Subcutaneous abdominal adipose tissue (tissue), 5 donors: ENCODE data around the gene P3H3.

Experiments
- H3K27ac ChIP-seq: one replicate; pipeline ENCODE4 v1.7.0; 2013; ENCODE audit warnings: low read depth, mild to moderate bottlenecking, inconsistent platforms, low read length, moderate library complexity
- H3K27me3 ChIP-seq, 5 donors: one replicate each; pipeline ENCODE4 v1.7.0; 2013; ENCODE audit warnings: low read length in 5 of 5, inconsistent platforms in 1 of 5; ENCODE audit not compliant: control insufficient read depth in 5 of 5, insufficient read depth in 4 of 5
- H3K36me3 ChIP-seq, 5 donors: one replicate each; pipeline ENCODE4 v1.7.0; 2013; ENCODE audit warnings: low read length in 5 of 5; ENCODE audit not compliant: control insufficient read depth in 5 of 5, insufficient read depth in 5 of 5
- H3K4me1 ChIP-seq, 5 donors: one replicate each; pipeline ENCODE4 v1.7.0; 2013; ENCODE audit warnings: low read length in 5 of 5, mild to moderate bottlenecking in 3 of 5, moderate library complexity in 1 of 5; ENCODE audit not compliant: control insufficient read depth in 5 of 5, insufficient read depth in 5 of 5
- H3K4me3 ChIP-seq, 5 donors: one replicate each; pipeline ENCODE4 v1.7.0; 2013; ENCODE audit warnings: low read length in 5 of 5, low read depth in 1 of 5
- H3K9ac ChIP-seq, 5 donors: one replicate each; pipeline ENCODE4 v1.7.0; 2013; ENCODE audit warnings: low read length in 5 of 5, mild to moderate bottlenecking in 4 of 5, moderate library complexity in 3 of 5
- H3K9me3 ChIP-seq, 5 donors: one replicate each; pipeline ENCODE4 v1.7.0; 2013; ENCODE audit warnings: low read length in 5 of 5; ENCODE audit not compliant: control insufficient read depth in 5 of 5
- donor health status: healthy.
- donor health status: healthy.
- donor health status: healthy.
- donor health status: healthy.
- donor health status: healthy.

The P3H3 gene

DNA sequence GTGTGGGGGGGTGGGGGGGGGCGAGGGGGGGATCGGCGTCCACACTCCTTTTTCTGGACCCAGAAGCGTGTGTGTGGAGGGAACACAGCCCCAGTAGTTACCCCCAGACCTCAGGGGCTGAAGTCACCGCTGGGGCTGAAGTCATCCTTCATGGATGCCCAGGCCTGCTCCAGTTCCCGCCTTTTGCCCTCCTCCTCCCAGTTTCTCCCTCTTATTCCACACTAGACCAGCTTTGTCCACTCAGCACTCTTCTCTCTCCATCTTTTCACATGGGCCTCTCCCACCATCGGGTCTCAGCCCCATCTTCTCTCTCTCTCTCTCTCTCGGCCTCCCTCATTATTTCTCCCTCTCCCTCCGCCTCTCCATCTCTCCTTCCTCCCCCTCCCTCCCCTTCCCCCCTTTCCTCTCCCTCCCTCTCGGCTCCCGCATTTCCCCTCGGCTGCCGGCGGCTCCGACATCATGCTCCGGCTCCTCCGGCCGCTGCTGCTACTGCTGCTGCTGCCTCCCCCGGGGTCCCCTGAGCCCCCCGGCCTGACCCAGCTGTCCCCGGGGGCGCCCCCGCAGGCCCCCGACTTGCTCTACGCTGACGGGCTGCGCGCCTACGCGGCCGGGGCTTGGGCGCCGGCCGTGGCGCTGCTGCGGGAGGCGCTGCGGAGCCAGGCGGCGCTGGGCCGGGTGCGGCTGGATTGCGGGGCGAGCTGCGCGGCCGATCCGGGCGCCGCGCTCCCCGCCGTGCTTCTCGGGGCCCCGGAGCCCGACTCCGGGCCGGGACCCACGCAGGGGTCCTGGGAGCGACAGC, at the start of gene P3H3:
Gene P3H3 (plus strand): TSS at position 426 of the 799 bp plus-strand sequence. CDS start 34 bp downstream, at position 460.
- Histone ChIP-seq H3K9ac (peak within 1 kb of the TSS in 4 of 5 donors; percentile 36 to 72 (median 60)), H3K9me3 (no peaks in the 10 kb centered on the region), H3K4me3 (peak within 1 kb of the TSS; percentile 61 to 79 (median 71)), H3K4me1 (peaks cover 0 to 35% (median 21%) of the 10 kb centered on the region in 5 donors), H3K27ac (peak within 1 kb of the TSS; percentile 23), H3K27me3 (peaks cover 32 to 50% (median 45%) of the 10 kb centered on the region in 5 donors), H3K36me3 (peaks cover 0 to 2% (median 0%) of the 10 kb centered on the region in 5 donors)

DNA sequence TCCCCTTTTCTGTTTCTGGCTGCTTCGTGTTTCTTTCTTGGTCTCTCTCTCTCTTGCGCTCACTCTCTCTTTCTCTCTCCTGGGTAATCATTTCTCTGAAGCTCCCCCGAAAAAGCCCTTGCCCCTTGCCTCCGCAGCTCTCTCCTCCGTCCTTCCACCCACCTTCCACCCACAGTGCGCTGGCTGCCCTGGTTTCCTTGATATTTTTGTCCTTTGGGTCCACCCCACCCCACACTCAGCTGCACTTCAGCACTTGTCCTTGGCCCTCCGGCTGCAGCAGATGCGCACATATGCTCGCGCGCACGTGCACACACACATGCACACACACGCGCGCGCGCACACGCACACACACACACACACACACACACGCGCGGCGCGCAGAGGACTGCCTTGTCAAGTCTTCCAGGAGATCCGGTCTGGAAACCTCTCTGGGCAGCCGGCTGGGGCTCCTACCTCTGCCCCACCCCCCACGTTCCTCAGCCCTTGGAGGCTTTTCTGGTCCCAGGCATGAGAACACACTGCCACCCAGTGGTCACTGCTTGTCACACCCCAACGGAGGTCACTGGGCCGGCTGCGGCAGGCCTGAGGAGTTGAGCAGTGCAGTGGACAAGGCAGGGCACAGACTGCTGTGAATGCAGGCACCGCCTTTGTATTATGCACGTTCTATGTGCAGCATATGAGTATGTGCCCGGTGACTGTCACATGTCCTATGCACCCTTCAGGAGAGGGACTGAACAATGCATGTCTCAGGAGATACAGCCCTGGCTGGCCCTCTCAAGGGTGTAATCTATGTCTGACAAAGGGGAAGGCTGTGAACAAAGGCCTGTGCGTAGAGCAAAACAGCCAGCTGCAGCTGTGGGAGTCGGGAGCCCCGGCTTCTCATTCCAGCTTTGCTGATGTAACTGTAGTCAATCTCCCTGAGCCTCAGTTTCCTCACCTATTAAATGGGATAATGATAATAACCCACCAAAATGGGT, 49.3 kb upstream of the P3H3 start:
- H3K36me3 ChIP-seq, result peaks cover 0 to 5% (median 0%) of the 10 kb centered on the region in 5 donors

GRCh38 chr12:6779708-6780432, 48.3 kb upstream of the P3H3 start:
- no peak overlapping the region for H3K27ac ChIP-seq
- peaks cover 0 to 5% (median 0%) of the 10 kb centered on the region in 5 donors for H3K36me3 ChIP-seq
- H3K9me3 ChIP-seq, result no peaks in the 10 kb centered on the region
- peaks cover 4 to 17% (median 12%) of the 10 kb centered on the region in 5 donors for H3K4me1 ChIP-seq
- H3K4me3 ChIP-seq, result no peak overlapping the region
- H3K27me3 ChIP-seq, result no peaks in the 10 kb centered on the region
- H3K9ac ChIP-seq, result no peak overlapping the region

More for the DNA sequence above, 49.3 kb upstream of the P3H3 start:
- peak overlapping the region; percentile 57 for H3K27ac ChIP-seq
- H3K9ac ChIP-seq, result peak overlapping the region in 4 of 5 donors; percentile 11 to 41 (median 18)
- H3K9me3 ChIP-seq, result no peaks in the 10 kb centered on the region
- H3K27me3 ChIP-seq, result no peaks in the 10 kb centered on the region
- H3K4me1 ChIP-seq, result peaks cover 4 to 17% (median 12%) of the 10 kb centered on the region in 5 donors
- peak overlapping the region; percentile 56 to 65 (median 63) for H3K4me3 ChIP-seq

DNA sequence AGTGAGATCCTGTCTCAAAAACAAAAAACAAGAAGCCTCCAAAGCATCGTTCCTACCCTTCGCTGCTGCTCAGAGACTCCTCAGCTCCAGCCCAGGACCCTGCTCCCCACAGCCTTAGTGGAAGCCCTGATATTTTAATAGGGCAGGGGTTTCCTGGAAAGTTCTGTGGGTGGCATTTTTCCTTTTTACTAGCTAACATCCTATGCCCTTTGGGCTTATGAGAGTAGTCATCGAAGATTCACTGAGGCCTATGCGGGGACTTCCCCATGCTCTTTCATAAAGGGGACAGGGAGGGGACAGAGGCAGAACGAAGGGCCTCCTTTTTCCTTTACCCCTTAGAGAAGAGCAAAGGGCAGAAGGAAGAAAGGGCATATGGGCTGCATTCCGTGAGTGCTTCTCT, 47.6 kb upstream of the P3H3 start:
- Histone ChIP-seq H3K27me3 (no peaks in the 10 kb centered on the region), H3K9ac (no peak overlapping the region), H3K4me1 (peaks cover 4 to 21% (median 12%) of the 10 kb centered on the region in 5 donors), H3K9me3 (no peaks in the 10 kb centered on the region), H3K4me3 (no peak overlapping the region), H3K27ac (no peak overlapping the region), H3K36me3 (peaks cover 0 to 1% (median 0%) of the 10 kb centered on the region in 5 donors)

DNA sequence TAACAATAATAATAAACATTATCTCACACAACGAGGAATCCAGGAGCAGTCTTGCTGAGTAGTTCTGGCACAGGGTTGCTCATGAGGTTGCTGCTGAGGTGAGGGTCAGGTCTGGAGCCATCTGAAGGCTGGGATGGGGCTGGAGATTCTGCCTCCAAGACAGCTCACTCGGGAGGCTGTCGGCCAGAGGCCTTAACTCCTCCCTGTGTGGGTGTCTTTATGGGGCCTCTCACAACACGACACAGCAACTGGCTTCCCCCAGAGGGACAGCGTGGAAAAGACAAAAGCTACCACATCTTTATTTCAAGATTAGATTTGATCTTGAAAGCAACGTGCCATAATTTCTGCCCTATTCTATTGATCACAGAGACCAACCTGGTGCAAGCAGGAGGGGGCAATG, 46.1 kb upstream of the P3H3 start:
- H3K9me3 ChIP-seq, result no peaks in the 10 kb centered on the region
- no peak overlapping the region for H3K9ac ChIP-seq
- H3K27me3 ChIP-seq, result no peaks in the 10 kb centered on the region
- no peaks in the 10 kb centered on the region for H3K36me3 ChIP-seq
- no peak overlapping the region for H3K4me3 ChIP-seq
- H3K27ac ChIP-seq, result no peak overlapping the region
- peaks cover 4 to 31% (median 17%) of the 10 kb centered on the region in 5 donors for H3K4me1 ChIP-seq

DNA sequence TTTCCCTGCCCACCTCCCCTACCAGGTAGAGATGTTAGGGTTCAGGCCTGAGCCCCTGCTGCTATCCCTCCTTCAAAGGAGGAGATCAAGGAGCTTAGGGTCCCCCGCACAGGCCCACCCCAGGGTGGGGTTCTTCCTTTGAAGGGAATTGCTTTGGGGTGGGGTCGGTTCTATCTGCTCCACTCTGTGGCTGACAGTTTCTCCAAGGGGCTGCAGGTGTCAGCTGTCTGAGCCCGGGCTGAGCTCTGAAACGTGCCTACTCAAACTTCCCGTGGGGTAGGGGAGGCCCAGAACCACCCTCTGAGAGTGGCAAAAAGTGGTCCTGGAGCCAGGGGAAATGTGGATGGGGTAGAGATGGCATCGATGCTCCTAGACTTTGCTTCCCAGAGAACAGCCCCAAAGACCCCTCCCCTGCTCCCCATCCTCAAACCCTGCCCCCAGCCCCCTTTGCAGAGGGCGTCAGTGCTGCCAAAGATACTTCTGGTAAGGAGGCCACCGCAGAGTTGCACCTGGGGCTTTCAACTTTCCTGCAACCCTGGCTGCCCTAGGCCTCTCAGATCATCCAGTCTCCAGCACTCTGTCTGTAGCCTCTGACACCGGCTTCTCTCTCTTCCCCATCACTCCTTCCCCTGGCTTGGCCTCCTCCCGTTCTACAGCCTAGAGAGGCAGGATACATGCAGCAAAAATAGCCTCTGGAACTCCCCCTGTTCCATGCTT, 45.2 kb upstream of the P3H3 start:
- Histone ChIP-seq H3K27ac (no peak overlapping the region), H3K9ac (no peak overlapping the region), H3K27me3 (no peaks in the 10 kb centered on the region), H3K4me1 (peaks cover 4 to 32% (median 13%) of the 10 kb centered on the region in 5 donors), H3K4me3 (no peak overlapping the region), H3K36me3 (no peaks in the 10 kb centered on the region), H3K9me3 (no peaks in the 10 kb centered on the region)

DNA sequence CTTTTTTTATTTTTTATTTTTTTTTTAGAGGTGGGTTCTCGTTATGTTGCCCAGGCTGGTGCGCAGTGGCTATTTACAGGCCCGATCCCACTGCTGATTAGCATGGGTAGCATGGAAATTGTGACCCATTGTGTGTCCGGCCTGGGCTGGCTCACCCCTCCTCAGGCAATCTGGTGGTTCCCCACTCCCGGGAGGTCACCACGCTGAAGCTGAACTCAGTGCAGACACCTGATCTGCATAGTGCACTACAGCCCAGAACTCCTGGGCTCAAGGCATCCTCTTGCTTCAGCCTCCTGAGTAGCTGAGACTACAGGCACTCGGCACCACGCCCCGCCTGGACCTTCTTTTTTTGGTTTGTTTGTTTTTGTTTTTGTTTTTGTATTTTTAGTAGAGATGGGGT, 44.4 kb upstream of the P3H3 start:
- no peak overlapping the region for H3K9ac ChIP-seq
- H3K27ac ChIP-seq, result no peak overlapping the region
- no peaks in the 10 kb centered on the region for H3K36me3 ChIP-seq
- no peak overlapping the region for H3K4me3 ChIP-seq
- no peaks in the 10 kb centered on the region for H3K9me3 ChIP-seq
- H3K27me3 ChIP-seq, result no peaks in the 10 kb centered on the region
- peaks cover 0 to 29% (median 9%) of the 10 kb centered on the region in 5 donors for H3K4me1 ChIP-seq

- Histone ChIP-seq H3K36me3 (no peaks in the 10 kb centered on the region), H3K27ac (no peak overlapping the region), H3K4me1 (peaks cover 0 to 29% (median 5%) of the 10 kb centered on the region in 5 donors), H3K4me3 (no peak overlapping the region), H3K27me3 (no peaks in the 10 kb centered on the region), H3K9me3 (no peaks in the 10 kb centered on the region), H3K9ac (no peak overlapping the region)
These were observed 43.9 kb upstream of the P3H3 start for GRCh38 chr12:6784296-6784695.

- no peak overlapping the region for H3K9ac ChIP-seq
- H3K9me3 ChIP-seq, result no peaks in the 10 kb centered on the region
- H3K27me3 ChIP-seq, result no peaks in the 10 kb centered on the region
- H3K4me1 ChIP-seq, result peaks cover 0 to 29% (median 5%) of the 10 kb centered on the region in 5 donors
- H3K4me3 ChIP-seq, result no peak overlapping the region
- no peaks in the 10 kb centered on the region for H3K36me3 ChIP-seq
- H3K27ac ChIP-seq, result no peak overlapping the region
These were observed 43.4 kb upstream of the P3H3 start for GRCh38 chr12:6784761-6785160.
